AG04449 (cell line): ENCODE data around the gene TP53INP2.
"Not testable (repeated sequence)": the region's sequence is repeated elsewhere in the genome, so short reads cannot be mapped to it uniquely, and the experiment has no call there.

Experiments
- CTCF ChIA-PET: fragments of 350-600 bp; formaldehyde crosslinking; extraction: SDS; loops from one replicate; lab custom pipeline; 2021; ENCODE audit warnings: antibody characterized with exemption; lab: Yijun Ruan, JAX
- POLR2A ChIA-PET: fragments of 400-600, 350-600 bp; formaldehyde crosslinking; extraction: SDS; loops from one replicate; lab custom pipeline; 2020; ENCODE audit warnings: antibody characterized with exemption, inconsistent platforms; lab: Yijun Ruan, JAX
- DNase-seq: peaks from one replicate; pipeline ENCODE4 v3.0.0-alpha.2; 2010; ENCODE audit warnings: low read depth, low spot score
- H3K4me3 ChIP-seq: 2 replicates; pipeline ENCODE4 v1.5.1; 2011; ENCODE audit warnings: low read depth, mild to moderate bottlenecking, control low read depth, low read length
- TF ChIP-seq, protein P1 (sequence below): IDR thresholded peaks from one replicate; pipeline ENCODE4 v1.5.1; 2011; ENCODE audit warnings: mild to moderate bottlenecking, moderate library complexity, low read length, control low read depth, inconsistent platforms; ENCODE audit not compliant: insufficient read depth; ENCODE audit errors: missing control alignments

Gene TP53INP2, protein sequence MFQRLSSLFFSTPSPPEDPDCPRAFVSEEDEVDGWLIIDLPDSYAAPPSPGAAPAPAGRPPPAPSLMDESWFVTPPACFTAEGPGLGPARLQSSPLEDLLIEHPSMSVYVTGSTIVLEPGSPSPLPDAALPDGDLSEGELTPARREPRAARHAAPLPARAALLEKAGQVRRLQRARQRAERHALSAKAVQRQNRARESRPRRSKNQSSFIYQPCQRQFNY

GRCh38 chr20:34704177-34705007, at the start of gene TP53INP2:
TSS of gene TP53INP2 (plus strand) at chr20:34704344. CDS start at chr20:34708740, 4,396 bp downstream.
- peak within 1 kb of the TSS; percentile 81 for H3K4me3 ChIP-seq
- ChIA-PET CTCF (interaction anchor here (1.7 to 7.2 kb wide), 3 partner anchors 9 to 393 kb away, joined by 4 to 32 read pairs (median 17); no protein-coding TSS in a partner anchor), POLR2A (interaction anchor here (0.6 to 1.6 kb wide), 3 partner anchors 35 to 332 kb away, joined by 3 to 5 read pairs (median 3); partner anchors contain the start of gene MAP1LC3A)
- peak; percentile 45 for DNase-seq
- TF ChIP-seq, protein P1, sequence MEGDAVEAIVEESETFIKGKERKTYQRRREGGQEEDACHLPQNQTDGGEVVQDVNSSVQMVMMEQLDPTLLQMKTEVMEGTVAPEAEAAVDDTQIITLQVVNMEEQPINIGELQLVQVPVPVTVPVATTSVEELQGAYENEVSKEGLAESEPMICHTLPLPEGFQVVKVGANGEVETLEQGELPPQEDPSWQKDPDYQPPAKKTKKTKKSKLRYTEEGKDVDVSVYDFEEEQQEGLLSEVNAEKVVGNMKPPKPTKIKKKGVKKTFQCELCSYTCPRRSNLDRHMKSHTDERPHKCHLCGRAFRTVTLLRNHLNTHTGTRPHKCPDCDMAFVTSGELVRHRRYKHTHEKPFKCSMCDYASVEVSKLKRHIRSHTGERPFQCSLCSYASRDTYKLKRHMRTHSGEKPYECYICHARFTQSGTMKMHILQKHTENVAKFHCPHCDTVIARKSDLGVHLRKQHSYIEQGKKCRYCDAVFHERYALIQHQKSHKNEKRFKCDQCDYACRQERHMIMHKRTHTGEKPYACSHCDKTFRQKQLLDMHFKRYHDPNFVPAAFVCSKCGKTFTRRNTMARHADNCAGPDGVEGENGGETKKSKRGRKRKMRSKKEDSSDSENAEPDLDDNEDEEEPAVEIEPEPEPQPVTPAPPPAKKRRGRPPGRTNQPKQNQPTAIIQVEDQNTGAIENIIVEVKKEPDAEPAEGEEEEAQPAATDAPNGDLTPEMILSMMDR: no peak

- POLR2A ChIA-PET, H3K4me3 ChIP-seq, CTCF ChIA-PET, DNase-seq: not testable (repeated sequence)
These were observed 45.5 kb upstream of the TP53INP2 start for GRCh38 chr20:34658654-34659053.

DNA sequence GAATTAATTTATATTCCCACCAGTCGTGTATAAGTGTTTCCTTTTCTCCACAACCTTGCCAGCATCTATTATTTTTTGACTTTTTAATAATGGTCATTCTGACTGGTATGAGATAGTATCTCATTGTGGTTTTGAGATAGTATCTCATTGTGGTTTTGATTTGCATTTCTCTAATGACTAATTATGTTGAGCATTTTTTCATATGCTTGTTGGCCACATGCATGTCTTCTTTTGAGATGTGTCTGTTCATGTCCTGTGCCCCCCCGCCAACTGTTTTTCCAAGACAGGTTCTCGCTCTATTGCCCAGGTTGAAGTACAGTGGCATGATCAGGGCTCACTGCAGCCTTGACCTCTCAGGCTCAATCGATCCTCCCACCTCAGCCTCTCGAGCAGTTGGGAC, 42.3 kb upstream of the TP53INP2 start:
- CTCF ChIA-PET: interaction anchor here (0.6 kb wide), 1 partner anchor 435 kb away, joined by 3 read pairs; no protein-coding TSS in a partner anchor

GRCh38 chr20:34663213-34663943, 40.8 kb upstream of the TP53INP2 start:
- ChIA-PET POLR2A (no interaction called here), CTCF (no interaction called here)
- no peak for DNase-seq
- TF ChIP-seq, protein P1: no peak
- H3K4me3 ChIP-seq: no peak overlapping the region

More for the DNA sequence above, 42.3 kb upstream of the TP53INP2 start:
- H3K4me3 ChIP-seq, DNase-seq, POLR2A ChIA-PET: not testable (repeated sequence)

DNA sequence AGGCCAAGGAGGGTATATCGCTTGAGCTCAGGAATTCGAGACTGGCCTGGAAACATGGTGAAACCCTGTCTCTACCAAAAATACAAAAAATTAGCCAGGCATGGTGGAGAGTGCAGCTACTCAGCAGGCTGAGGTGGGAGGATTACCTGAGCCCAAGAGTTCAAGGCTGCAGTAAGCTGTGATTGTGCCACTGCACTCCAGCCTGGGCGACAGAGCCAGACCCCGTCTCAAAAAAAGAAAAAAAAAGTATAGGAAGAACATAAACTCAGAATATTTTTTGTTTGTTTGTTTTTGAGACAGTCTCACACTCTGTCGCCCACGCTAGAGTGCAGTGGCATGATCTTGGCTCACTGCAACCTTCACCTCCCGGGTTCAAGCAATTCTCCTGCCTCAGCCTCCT, 39.4 kb upstream of the TP53INP2 start:
- CTCF ChIA-PET, DNase-seq, POLR2A ChIA-PET, H3K4me3 ChIP-seq: not testable (repeated sequence)

DNA sequence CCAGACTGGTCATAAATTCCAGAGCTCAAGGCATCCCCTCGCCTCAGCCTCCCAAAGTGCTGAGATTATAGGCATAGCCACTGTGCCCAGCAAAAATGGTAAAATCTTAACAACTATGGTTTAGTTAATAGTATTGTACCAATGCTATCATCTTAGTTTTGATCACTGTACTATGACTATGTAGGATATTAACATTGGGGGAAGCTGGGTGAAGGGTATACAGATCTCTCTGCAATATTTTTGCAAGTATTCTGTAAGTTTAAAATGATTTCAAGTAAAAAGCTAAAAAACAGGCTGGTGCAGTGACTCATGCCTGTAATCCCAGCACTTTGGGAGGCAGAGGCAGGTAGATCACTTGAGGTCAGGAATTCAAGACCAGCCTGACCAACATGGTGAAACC, 35.0 kb upstream of the TP53INP2 start:
- ChIA-PET CTCF (no interaction called here), POLR2A (interaction anchor here (0.7 kb wide), 1 partner anchor 35 kb away, joined by 3 read pairs; no protein-coding TSS in a partner anchor)
- DNase-seq: no peak
- H3K4me3 ChIP-seq: no peak overlapping the region
- TF ChIP-seq, protein P1: no peak

GRCh38 chr20:34673412-34673811, 30.7 kb upstream of the TP53INP2 start:
- no peak overlapping the region for H3K4me3 ChIP-seq
- DNase-seq: no peak
- TF ChIP-seq, protein P1: no peak
- POLR2A ChIA-PET: no interaction called here
- CTCF ChIA-PET: interaction anchor here (0.8 kb wide), 1 partner anchor 96 kb away, joined by 3 read pairs; no protein-coding TSS in a partner anchor
